ENCODE results near the gene SYT17.

Gene SYT17

DNA sequence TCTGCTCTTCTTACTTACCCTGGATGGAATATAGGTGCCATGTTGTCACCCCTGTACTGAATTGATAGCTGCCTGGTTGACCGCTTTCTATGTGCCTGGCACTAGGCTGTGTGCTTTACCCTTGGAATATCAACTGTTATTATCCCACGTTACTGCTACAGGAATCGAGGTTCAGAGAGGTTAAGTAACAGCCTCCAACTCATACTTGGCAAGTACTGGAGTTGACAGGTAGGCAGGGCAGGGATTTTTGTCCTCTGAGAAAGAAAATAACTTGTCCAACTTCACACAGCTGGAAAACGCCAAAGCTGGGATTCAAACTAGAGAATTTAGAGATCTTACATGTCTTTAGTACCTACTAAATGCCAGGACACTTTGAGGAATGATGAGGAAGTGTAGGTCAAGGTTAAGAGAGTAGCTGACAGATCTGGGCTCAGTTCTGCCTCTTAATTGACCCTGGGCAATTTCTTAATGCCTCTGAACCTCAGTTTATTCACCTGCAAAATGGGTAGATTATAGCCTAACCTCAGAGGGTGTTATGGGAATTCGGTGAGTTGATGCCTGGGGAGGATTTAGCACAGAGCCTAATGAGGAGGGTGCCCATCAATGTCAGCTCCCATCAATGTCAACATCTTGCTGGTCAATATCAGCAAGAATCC is 28.5 kb upstream of the SYT17 start:
- DNase-seq, result no peak

DNA sequence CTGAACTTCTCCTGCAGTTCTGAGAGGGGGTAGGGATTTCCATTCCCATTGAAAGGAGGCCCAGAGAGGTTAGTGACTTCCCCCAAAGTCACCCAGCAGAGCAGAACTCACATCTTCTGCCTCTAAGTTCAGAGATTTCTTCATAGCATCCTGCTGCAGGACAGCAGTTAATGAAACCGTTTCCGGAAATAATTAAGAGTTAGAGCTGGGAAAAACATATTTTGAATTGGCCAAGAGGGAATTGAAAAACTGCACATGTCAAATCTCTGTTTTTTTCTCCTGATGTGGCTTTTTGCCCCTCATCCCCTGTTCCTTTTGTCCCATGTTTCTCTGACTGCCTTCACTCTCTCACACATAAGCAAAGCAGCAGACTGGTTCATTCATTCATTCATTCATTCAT is 27.6 kb upstream of the SYT17 start:
- DNase-seq, result no peak

DNA sequence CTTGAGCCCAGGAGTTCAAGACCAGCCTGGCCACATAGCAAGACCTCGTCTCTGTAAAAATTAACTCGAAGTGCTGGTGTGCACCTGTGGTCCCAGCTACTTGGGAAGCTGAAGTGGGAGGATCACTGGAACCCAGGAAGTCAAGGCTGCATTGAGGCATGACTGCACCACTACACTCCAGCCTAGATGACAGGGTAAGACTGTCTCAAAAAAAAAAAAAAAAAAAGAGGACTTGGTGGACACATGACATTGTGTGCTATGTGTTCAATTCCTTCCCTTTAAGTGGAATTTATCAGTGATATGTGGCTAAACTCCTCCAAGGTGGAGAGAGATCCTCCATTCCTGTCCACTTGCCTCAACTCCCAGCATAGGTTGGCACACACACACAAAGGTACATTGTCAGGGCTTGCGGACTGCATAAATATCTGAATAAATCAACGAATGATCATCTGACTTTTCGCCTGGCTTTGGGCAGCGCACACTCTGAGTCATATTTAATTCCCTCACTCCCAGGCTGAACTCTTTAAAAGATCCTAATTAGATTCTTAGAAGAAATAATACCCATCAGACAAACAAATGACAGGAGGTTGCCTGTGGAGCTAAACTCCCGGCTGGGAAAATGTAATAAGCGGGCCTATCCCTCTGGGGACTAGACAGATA is 25.0 kb upstream of the SYT17 start:
- DNase-seq, result no peak

DNA sequence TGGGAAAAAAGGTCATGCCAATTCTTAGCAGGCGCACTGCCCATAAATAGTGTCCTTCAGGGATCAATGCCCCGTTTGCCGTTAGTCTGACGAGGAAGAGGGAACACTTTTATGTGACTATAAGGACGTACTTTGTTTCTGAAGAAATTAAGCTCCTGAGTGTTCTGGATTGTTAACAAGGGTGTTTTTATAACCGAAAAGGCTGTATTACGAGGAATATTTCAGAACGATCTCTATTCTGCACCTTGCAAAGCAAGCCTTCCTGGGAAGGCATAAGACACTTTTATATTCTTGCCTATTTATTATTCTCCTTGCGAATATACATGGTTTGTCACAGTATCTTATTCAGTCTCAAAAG is 24.5 kb upstream of the SYT17 start:
- no peak for DNase-seq

DNA sequence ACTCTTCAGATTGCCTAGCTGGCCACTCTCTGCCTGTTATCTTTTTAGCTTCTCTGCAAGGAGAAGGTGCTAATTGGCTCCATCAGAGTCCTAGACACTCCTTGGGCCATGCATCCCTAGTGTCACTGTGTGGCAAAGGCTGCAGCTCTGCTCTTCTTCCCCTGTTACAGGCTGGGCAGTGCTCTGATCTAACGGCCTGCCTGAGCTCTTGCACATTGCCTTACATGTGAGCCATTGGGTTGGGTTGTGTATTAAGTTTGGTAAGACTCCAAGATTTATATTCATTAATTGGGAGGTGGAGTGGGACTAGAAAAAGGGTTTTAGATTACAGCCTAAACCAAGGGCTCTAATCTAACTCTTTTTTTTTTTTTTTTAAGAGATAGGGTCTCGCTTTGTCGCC is 23.0 kb upstream of the SYT17 start:
- DNase-seq, result no peak

DNA sequence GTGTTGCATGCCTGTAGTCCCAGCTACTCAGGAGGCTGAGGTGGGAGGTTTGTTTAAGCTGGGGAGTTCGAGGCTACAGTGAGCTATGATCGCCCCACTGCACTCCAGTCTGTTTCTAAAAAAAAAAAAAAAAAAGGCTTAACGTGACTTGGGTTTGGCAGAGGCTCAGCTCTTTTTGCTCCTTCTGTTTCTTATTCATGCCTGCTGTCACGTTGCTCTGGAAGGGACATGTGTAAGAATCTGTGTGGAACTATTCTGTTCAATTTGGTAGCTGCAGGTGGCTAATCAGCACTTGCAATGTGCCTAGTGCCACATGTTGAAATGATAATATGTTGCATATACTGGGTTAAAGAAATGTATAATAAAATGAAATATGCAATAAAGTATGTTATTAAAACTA is 20.9 kb upstream of the SYT17 start:
- no peak for DNase-seq

DNA sequence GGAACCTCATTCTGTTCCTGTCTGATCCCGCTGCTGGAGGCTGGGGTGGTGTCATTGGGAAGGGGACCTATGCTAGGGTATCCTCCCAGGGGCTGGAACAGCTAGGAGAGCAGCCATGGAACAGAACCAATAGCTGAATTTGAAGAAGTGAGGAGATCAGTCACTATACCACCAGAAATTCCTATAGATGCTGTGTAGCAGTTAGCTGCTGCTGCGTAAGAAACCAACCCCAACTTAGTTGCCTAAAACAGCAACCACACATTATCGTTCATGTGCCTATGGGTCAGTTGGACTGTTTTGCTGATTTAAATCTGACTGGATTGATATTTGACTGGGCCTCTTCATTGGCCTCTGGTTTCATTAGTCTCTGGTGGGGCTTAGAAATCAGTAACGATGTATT is 20.4 kb upstream of the SYT17 start:
- no peak for DNase-seq

DNA sequence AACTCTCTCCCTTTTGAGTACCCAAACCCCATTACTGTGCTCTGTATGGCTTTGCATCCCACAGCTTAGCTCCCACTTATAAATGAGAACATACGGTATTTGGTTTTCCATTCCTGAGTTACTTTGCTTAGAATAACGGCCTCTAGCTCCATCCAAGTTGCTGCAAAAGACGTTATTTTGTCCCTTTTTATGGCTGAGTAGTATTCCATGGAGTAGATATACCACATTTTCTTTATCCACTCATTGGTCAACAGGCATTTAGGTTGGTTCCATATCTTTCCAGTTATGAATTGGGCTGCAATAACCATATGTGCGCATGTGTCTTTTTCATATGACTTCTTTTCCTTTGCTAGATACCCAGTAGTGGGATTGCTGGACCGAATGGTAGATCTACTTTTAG is 19.9 kb upstream of the SYT17 start:
- no peak for DNase-seq

DNA sequence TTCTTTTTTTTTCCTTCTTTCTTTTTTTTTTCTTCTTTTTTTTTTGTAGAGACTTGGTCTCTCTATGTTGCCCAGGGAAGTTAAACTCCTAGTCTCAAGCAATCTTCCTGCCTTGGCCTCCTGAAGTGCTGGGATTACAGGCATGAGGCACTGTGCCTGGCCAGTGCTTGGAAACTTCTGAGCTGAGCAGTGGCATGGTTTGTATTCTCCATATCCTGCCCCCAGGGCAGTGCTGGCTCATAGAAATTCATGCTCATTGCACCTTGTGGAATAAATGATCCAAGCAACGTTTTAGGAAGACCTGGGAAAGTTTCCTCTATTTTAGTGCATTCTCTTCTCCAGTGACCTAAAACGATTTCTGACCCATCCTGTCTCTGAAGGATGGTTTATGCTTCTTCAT is 16.7 kb upstream of the SYT17 start:
- DNase-seq, result no peak

DNA sequence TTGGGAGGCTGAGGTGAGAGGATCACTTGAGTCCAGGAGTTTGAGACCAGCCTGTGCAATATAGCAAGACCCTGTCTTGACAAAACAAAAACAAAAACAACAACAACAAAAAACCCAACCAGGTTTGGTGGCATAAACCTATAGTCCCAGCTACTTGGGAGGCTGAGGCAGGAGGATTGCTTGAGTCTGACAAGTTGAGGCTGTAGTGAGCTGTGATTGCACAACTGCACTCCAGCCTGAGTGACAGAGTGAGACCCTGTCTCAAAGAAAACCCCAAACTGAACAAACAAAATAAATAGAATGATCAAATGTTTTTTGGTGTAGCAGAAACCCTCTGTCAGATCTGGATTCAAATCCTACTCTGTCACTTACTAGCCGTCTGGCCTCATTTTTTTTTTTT is 16.0 kb upstream of the SYT17 start:
- no peak for DNase-seq

DNA sequence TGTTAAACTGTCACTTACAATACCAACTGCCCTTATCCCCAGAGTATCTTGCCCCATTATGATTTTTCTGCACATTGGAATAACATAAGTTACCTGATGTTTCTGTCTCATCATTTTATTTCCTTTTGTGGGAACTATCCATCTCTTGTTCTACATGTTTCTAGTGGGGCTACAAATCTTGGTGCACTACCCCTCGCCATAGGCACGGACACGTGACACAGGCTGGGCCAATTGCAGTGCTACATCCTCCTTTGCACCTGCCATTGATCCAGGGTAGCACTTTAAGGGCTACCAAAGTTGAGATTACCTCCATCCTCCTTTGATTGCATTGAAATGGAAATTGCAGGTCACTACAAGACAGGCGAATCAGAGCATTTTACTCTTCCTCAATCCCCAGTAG is 14.2 kb upstream of the SYT17 start:
- peak; percentile 19 for DNase-seq

DNA sequence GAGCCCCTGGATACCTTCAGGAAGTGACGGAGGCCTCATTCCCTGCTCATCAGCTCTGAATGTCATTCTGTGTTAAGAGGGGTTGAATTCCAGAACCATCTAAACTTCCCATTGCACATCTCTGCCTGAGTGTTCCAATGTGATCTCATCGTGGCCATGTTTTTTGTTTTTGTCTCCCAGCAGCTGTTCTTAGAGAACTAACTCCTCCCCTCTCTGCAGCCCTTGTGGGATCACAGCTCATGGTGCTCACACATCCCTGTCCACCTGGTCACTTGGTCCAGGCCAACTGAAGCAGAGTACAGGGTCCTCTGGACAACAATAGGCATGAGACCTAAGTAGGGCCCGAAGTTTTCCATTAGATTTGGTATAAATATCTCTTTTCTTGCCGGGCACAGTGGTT is 6.0 kb upstream of the SYT17 start:
- no peak for DNase-seq

DNA sequence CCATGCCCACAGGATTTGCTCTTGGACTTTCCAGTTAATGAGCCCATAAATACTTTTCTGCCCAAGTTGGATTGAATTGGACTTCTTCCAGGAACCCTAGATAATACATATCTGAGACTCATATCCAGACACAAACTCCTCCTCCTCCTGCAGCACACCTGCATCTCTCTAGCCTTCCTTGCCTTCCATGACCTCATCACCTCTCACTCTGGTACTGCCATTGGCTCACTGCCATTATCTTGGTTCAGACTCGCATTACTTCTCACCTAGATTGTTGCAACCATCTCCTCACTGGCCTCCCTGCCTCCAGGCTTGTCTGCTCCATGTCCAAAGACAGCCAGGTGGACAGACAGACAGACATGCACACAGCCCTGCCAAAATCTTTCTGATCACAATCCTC is 4.8 kb upstream of the SYT17 start:
- DNase-seq, result no peak

DNA sequence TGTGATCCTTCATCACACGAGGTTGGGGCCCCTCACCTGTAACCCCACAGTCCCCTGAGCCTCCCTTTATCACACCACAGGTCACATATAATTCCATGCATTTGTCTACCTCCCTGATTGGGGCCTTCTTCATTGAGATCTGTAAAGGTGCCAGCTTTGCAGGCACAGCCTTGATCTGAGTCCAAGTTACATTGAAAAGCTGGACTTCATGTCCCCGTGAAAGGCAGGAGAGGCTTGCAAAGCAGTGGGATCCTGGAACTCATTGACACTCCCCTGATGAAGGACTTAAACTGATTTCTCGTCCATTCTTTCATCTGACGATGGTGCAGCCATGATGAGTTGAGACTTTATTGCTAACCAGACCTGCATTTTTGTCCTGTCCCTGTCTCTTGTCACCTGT is 3.8 kb upstream of the SYT17 start:
- DNase-seq, result no peak

DNA sequence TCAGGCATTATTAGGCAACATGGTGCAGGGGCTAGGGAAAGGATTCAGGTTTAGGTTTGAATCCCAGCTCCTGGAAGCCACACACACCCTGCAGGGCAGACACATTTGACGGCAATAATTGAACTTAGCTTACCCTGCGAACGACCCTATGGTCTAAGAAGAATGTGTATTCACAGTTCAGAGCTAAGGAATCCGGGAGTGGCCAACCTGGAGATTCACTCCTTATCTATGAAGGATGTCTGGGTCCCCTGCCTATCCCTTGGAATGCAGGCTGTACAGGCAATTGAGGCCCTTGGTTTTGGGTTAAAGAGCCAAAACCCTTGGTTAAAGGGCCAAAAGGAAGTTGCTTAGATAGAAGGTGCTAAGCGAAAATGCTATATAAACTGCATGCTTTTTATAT is 2.9 kb upstream of the SYT17 start:
- DNase-seq, result no peak

DNA sequence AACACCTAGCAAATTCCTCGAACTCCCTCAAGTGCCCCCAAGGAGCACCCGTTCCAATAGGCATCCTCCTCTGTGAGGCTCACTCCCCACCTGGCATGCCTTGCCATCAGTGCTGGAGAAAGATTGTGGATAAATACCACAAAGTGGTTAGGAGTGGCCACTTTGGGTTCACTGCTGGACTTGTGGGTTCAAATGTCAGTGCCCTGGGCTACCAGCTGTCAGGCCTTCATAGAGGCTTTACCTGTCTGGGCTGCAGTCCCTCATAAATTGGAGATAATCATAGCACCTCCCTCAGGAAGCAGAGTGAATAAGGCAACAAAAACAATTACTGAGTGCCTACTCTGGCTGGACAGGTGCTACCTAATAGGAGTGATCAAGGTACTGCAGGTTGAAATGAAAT is 1.5 kb upstream of the SYT17 start:
- no peak for DNase-seq

DNA sequence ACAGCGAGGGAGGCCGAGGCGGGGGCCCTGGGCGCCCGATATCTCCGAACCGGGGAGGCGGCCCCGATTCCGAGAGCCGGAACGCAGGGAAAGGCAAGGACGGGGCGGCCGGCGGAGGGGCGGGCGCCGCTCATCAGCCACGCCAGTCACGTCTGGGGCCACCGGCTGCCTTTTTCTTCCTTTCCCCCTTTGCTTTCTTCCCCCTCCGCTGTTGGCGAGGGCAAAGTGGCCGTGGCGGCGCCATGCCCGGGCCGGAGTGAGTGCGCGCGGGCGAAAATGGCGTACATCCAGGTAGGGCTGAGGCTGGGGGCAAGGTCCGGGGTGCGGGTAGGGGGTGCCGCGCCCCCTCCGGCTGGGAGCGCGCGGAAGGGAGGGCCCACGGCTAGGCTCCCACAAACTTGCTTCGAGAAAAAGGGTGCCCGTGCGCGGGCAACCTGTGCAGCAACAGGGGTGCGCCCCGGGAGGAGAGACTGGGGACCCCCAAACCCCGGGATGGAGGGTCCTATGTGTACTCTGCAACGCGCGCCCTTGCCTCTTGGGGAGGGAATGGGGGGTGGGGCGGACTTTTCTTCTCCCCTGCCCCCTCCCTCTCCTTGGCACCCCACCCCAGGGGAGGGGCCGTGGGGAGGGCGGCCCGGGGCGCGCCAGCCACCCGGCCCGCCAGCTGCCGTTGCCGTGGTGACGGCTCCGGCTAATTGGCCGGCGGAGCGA is 486 bp downstream of the SYT17 start:
- peak; percentile 6 for DNase-seq

DNA sequence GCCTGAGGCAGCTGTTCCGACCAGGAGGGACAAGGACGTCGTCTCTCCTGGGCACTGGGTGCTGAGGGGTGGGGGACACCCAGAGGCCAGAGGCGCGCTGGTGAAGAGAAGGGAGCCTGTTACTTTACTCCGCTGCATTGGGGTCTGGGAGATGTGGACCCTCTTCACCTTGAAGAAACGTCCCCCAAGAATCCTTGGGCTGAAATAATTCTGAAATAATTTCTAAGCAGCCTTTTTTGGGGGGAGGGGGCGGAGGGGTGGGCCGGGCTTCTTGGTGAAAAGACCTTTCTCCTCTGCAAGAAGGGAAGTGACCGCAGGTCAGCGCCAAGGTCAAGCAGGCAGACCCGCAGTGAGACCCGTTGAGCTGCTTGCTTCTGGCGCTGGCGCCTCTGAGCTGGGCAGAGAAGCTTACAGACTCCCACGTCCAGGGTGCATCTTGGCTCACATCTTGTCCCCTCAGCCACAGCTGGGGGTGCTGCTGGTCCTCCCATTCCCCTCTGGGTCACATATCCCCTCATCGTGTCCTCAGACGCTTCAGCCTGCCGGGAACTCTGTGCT is 1.1 kb downstream of the SYT17 start:
- DNase-seq, result no peak

DNA sequence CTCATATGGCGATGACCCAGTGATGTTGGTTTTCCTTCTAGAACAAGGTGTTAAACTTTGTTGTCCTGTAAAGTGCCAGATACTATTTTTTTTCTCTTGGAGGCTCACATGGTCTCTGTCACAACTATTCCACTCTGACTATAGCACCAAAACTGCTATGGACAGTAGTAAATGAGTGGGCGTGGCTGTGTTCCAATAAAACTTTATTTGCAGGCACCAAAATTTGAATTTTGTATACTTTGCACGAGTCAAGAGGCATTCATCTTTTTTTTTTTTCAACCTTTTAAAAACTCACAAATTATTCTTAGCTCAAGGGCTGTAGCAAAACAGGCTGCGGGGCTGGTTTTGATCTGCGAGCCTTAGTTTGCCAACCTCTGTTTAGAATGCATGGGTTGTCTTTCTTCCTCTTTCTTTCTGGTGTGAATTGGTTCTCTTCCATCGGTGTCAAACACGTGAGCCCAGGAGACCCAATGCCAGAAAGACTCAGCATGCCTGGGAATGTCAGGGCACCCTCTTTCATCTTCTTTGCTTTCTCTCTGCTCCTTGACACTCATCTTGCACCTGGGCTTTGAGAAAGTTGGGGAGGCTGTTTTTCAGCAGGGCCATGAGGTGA is 2.1 kb downstream of the SYT17 start:
- no peak for DNase-seq

DNA sequence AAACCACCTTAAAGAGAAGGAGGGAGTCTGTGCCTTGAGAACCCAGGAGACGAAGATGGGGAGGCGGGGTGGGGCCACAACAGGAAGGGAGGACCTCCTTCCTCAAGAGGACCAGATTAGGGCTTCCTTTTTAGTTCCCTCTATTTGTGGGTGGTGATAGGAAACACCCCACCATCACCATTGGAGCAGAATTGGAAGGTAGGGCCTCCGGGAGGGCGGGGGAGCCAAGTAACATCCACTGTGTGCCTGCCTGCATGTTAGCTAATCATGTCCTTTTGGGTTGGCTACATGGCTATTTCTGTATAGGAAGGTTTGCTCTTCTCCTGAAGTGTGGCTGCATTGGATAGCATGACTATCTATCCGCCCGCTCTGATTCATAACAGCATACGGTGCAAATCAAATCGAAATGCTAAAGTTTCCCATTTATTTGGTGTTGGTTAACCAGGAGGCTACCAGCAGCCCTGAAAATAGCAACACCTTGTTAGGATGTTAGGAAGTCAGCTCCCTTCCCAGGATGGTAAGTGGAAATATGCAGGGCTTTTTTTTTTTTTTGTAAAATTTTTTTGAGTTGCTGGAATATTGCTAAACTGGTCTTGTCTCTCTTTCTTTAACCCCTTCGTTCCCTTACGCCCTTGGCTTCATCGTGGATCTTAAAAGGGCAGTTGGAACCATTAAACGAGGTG is 4.2 kb downstream of the SYT17 start:
- no peak for DNase-seq

DNA sequence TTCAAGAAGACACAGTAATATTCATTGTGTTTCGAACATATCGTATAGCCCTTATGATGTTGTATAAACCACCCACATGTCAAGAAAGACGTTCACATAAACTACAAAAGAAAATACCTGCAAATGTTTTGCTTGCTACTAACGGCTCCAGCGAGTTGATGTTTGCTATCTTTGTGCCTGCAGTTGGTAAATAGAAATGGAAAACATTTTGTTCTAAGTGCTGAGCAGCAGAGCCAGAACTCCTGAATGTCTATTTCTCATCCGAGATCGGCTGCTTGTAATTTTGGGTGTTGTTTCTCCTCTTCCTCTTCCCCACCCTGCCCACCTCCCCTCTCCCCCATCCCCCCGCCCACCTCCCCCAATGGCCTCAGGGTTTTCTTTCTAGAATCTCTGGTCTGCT is 5.0 kb downstream of the SYT17 start:
- DNase-seq, result no peak

DNA sequence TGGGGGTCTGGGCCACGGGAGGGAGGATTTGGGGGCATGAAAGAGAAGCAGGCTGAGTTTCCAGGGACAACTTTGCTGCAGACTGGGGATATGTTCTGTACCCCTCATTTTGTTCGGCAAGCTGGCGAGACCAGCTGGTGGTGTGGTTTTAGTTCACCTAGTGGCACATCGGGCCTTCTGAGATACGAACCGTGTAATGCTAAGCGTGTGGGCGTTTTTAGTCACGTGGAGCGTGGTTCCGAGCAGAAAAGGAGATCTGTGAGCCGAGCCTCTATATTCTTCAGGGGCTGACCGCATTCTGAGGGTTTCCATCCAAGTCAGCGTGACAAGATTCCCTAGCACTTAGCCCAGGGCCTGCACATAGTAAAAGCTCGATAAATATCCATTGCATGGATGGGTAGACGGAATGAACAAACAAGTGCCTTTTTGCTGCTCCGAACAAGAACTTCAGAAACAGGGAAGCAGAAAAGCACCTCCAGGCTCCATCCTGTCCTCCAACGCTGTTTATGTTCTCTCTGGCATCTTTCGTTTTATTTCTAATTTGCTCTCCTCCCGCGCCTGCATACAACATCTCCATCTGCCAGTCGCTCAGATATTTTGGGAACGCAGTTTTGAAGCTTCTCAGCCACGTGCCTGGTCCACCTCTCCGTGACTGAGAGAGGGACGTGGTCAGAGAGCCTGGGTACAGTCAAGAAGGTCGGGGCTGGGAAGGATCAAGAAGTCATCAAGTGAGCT is 5.8 kb downstream of the SYT17 start:
- no peak for DNase-seq

DNA sequence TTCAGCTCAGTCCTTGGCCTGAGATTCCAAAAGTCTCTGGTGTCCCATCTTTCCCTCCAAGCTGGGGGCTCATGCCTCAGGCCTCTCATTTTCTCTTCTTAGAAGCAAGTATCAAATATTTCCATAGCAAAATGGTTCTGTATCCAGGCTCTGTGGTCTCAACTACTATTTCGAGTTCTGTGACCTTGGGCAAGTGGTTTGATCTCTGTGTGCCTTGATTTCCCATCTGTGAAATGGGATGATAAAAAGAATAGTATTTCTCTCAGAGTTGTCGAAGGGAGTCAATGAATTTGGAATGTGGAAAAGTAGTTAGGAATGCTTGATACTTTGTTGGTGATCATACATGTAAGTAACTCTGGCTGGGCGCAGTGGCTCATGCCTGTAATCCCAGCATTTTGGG is 6.4 kb downstream of the SYT17 start:
- no peak for DNase-seq

Measured in stimulated activated CD4-positive, alpha-beta T cell treated with anti-CD3 and anti-CD28 coated beads, Interleukin-15, amount 100 ng/mL, for 24 hours (primary cell).